GM21723 (cell line): ENCODE measurements around the gene PHOX2B.
"Not testable (repeated sequence)": the region's sequence is repeated elsewhere in the genome, so short reads cannot be mapped to it uniquely, and the experiment has no call there.

Experiments used
- ATAC-seq: cut with Tn5 transposase; IDR thresholded peaks from one replicate; pipeline ENCODE4 v1.9.1; 2021; ENCODE audit warnings: mild to moderate bottlenecking, moderate library complexity; ENCODE audit not compliant: unreplicated experiment

Gene PHOX2B

DNA sequence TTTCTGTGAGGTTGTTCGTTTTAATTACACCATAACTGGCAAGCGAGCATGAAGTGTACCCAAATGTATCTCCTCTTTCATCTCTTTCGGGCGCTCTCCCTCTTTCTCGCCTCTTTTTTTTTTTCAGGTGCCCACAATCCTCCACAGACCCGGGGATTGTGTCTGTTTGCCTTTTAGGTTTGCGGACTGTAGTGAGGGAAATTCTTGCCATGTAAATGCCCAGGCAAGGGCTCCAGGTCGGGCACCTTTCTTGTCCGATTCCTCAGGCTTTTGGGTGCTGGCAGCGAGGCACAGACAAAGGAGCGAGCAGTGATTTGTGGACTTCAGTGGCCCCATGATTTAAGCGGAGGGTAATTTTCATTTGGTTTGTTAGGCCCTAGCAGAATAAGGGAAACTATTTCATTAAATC lies 1.1 kb upstream of the PHOX2B start:
- no peak for ATAC-seq

DNA sequence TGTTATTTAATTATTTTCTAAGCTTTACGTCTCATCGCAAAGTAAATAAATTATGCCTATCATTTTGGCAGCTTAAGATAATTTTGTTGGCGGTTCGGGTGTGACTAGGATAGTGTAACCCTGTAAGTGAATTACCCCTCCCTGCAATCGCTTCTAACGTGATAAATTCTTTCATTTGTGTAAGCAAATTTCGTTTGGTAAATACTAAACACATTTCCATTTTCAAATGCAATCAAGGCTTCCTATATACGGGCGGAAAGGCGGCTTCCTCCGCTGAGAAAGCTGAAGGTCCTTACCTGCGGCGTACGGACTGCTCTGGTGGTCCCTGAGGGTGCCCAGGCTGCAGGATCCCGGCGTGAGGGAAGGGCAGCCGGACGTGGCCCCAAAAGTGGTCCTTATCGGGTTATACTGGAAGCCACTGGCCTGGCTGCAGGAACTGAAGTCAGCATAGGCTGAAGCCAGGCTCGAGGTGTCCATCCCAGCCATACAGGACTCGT lies 403 bp downstream of the PHOX2B start:
- no peak for ATAC-seq

DNA sequence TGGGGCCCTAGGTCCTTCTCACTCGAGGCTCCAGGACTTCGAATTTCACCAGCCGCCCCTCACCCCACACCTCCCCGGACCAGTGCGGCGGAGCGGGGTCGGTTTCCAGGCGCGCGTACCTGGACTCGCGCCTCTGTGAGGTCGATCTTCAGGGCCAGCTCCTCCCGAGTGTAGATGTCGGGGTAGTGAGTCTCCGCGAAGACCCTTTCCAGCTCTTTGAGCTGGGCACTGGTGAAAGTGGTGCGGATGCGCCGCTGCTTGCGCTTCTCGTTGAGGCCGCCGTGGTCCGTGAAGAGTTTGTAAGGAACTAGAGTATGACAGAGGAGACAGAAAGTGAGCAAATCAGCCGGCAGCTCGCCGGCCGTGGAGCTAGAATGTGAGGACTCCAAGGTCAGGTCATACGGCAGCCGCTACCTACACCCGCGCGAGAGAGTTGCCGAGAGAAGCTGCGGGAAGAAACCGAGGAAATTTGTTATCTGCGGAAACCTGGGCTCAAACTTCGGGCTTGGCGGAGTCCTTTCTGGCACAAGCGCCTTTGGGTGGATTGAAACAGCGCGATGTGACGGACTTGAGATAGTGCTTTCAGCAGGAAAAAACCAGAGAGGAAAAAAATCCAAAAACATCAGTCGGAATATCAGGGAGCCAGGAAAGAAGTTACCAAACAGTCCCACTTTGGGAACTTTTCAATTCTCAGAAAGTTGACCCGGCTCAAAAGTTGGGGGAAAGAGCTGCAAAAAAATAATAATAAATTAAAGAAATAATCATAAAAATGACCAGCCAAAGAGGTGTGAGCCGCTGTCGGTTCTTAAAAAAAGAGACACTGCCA lies 1.1 kb downstream of the PHOX2B start:
- no peak for ATAC-seq

DNA sequence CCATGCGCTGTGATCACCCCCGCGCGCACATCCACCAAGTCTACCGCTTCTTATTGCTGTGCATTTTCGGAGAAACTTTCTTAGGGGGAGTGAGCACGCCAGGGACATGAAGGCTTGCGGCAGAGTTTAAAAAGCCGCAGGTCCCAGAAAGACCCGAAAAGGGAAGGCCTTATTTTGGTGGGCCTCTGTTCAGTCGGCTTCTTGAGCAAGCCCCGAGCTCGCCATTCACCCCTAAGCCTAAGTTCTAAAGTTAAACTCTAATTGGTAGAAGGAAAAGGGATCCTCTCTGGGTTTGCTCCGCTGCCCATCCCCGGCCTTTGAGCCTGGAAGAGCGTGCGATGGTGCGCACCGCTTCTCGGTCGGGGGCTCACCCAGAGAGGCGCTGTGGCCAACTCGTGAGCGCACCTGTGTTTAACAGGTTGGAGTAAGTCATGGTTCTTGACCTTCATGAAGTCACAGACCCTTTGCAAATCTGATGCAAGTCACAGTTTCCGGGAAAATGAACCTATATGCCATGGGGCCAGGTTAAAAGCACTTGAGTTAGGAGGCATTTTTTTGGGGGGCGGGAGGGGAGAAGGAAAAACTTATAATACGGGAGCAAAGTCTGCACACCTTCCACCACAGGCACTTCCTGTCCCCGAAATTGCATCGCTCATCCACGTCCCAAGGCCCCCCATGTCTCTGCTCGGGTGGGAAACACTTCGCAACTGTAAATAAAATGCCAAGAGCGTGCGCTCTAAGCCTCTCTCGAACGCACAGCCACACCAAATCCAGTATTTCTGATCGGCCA lies 1.9 kb downstream of the PHOX2B start:
- ATAC-seq, result no peak

DNA sequence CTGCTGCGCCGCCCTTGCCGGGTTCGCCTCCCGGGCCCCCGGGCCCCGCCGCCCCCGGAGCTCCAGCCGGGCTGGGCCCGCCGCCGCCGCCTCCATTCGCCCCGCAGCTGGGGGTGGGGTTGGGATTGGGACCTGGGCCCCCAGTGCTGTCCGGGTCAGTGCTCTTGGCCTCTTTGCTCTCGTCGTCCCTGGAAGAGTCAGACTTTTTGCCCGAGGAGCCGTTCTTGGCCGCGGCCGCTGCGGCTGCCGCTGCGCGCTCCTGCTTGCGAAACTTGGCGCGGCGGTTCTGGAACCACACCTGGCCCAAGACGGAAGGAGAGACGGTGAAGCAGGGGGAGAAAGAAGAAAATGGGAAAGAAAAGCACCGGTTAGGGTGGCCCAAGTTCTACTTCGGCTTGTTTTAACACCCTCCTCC lies 2.5 kb downstream of the PHOX2B start:
- no peak for ATAC-seq

DNA sequence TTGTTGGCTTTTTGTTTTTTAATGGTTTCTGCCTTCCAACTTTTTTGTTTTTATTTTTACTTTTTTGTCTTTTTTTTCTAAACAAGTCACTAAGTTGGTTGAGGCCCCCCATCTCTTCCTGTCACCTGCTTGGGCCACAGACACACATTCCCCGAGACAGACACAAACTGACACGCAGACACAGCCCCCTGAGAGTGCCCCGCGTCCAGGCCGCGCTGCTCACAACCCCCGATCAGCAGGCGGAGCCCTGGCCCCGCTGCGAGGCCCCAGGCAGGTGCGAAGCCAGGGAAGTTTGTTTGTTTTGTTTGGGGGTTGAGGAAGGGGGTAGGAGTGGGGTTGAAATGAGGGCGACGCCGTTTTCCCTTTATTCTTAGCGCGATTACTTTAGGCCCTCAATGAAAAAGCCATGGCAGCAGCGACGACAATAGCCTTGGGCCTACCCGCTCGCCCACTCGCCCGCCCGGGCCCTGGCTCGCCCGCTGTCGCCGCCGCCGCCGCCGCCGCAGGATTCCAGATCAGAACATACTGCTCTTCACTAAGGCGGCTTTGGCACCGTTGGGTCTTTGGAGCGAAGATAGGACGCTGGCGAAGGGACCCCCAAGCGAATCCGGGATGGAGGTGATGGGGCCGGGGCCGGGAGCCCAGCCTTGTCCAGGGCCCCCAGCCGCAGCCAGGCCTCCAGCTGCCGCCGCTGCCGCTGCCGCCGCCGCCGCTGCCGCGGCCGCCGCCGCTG lies 3.1 kb downstream of the PHOX2B start:
- ATAC-seq, result no peak

DNA sequence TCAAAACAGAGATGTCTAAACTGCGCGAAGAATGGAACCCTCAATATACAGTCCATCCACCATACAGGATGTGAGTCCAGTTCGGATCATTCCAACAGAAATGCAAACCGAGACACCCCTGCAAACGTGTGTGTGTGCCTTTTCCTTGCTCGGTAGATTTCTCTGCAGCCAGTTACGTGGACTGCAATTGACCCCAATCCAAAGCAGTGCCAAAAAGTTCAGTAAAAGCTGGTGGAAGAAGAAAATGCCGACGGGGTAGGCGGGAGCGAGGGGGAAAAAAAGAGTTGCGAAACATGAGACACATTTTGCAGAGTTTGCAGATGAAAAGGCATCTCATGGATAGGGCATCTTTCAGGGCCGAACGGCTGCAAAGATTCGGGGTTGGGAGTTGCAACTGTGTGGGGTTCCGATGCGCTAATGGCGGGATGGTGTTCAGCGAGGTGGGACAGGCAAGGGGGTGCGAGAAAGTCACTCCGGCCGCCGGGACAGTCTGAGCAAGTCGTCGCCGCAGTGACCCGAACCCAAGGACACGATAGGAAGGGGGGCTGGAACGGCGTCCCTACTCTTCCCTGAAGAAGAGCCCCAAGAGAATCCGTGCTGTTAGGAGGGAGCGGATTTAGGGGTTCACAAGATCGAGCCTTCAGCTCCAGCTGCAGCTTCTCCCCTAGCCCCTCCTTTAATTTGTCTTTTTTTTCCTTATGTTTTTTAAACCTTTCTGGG lies 3.8 kb downstream of the PHOX2B start:
- ATAC-seq, result no peak

DNA sequence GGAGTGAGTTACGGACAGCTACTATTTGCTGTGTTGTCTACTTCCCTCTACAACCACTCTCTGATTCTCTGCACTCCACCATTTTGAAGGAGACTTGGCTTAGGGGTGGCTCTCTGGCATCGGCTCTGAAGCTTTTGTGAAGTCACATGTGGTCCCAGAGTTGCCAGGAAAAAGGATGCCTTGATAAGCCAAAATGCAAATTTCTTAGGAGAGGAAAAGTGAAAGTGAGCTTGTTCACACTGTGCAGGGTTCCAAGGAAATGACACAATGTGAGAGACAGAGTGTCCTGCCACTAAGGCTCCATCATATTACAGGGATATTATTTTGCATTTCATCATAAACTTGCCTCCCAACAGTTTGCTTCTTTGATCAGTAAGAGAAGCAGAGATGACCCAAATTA lies 7.2 kb downstream of the PHOX2B start:
- ATAC-seq, result no peak

DNA sequence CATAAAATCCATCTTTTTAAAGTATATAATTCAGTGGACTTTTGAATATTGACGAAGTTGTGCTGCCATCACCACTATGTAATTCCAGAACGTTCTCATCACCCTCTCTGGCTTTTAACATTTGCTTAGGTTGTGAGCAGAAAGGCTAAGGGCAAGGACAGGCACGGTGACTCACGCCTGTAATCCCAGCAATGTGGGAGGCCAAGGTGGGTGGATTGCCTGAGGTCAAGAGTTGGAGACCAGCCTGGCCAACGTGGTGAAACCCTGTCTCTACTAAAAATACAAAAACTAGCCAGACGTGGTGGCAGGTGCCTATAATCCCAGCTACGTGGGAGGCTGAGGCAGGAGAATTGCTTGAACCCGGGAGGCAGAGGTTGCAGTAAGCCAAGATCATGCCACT lies 11.0 kb downstream of the PHOX2B start:
- not testable (repeated sequence) for ATAC-seq

DNA sequence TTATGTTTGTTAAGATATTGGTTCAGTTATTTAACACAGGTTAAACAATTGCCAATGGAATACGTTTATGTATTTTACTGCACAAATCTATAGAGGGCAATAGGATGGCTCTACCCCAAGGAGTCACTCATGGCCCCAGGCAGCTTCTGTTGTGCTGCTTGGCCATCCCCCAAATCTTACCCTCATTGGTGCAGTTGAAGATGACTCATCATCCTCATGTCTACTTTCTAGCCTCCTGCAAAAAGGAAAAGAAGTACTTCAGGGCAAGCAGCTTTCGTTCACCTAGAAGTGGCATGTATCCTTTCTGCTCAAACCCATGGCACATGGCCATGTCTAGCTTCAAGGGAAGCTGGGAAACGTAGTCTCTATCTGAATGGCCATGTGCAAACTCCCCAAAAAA lies 14.2 kb downstream of the PHOX2B start:
- no peak for ATAC-seq

DNA sequence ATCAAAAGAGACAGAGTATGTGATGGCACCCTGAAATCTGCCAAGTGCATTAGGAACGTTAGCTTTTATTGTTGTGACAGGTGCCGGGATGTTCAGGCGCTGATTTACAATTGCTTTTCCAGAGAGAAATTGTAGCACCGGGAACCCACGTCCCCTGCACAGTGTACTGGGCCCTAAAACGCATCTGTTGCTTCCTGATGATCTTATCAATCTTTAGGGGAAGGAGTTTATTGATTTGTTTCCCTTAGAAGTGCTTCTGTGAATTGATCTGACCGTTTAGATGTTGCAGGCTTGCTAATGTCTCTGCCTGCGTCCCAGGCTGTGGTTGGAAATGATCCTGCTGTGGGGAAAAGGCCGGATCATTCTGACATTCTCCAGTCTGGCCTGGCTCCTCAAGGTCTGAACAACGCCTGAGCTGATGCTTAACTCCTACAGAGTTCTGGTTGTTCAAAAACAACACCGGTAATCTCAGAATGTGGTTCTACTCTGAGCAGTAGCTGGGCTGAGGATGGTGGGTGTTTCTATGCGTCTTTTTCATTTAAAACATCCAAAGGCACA lies 16.9 kb downstream of the PHOX2B start:
- ATAC-seq, result no peak

DNA sequence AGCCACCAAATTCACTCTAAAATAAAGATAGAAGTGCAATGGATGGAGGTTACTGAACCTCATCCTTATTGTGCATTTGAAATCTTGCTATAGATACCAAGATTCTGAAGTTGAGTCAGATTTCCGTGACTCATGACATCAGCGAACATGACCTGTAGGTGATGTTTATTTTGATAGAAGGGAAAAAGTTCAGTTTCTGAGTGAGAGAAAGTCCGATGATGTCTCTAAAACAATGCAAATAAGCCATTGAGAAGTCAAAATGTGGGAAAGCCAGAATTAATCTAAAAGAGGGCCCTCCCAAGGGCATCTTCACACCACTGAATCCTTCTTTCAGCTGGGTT lies 20.0 kb downstream of the PHOX2B start:
- no peak for ATAC-seq

DNA sequence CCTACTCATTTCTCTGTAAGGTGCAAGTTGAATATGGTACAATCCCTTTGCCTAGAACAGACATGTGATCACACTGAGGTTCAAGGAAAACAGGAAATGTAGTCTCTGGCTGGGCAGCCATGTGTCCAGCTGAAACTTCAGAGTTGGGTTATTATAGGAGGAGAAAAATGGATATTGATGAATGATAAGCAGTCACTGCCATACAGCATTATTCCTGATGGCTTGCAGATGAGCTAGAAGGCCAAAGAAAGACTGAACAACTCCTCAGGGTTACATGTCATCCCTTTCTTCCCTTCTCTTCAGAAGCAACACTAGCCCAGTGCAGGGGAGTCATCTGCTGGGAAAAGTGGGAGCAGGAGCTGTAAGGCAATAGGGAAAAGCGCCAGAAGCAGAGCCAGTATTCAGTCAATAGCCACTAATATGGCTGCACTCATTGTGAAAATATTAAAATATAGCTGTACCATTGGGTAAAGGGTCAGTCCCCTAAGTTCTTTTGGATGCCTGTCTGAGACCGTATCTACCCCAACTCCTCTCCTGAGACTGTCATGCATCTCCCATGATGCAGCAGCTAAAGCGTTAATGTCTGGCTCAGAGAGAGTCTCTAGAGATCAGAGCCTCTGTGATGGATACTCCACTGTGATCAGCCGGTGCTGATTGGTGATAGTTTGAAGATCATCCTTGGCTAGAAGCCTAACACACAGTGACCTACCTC lies 20.5 kb downstream of the PHOX2B start:
- ATAC-seq, result no peak

DNA sequence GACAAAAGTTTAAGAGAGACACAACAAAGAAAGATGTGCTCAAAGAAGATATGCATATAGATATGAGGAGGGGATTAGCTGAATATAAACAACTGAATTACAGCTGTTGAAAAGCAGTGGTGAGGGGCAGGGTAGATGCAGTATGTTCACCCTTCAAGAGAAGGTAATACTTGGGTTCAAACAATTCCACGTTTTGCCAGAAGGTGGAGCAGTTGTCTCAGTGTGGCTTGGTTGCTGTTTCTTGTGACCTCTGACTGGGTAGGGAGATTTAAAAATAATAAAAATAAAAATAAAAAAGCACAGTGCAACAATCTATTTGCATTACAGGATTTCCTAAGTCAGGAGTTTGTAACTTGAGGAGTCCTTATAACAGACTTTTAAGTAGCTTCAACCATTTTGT lies 23.3 kb downstream of the PHOX2B start:
- ATAC-seq, result no peak

DNA sequence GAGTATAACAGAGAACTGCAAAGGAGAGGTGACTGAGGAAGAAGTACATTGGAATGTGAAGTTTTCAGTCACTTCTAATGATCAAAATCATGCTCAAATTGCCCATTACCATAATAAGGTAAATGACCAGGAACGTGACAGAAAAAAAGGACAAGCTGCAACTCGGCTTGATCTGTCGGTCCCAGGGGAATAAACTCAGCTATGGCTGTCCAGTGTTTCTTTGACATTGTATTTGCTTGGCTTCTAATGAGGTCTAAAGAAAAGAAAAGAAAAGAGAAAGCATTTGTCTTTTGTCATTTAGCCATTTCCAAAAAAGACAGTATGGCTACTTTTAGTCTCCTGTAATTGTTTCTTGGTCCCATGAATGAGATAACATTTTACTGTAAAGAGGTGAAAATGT lies 25.2 kb downstream of the PHOX2B start:
- no peak for ATAC-seq

DNA sequence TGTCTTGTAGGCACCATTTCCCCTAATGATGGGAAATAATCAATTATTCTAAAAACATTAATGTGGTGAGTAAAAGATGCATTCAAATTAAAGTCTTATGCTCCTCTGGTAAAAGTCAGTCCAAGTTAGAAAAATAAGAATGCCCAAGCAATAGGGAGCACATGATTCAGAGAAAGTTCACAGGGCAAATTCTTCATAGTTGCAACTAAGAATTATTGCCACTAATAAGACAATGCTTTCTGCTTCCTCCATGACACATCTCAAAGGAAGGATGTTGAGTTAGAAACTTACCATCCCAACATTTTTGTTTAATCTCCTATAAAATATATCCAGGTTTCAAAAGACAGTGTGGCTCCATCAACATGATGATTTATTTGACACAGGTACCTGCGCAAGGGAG lies 26.3 kb downstream of the PHOX2B start:
- no peak for ATAC-seq

DNA sequence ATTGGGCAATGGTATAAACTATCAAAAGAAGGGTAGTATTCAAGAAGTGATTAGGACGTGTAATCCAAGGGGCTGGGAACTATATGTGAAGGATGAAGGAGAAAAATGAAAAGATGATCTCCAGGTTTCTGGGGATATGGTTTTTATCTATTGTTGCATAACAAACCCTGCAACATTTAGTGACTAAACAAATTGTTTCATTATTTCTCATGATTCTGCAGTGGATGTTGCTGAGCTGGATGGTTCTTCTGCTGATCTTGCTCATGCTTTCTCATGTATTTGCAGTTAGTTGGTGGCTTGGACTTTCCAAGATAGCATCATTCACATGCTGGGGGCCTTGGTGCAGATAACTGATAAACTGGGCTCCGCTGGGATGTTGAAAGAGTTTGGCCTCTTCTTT lies 29.1 kb downstream of the PHOX2B start:
- no peak for ATAC-seq

DNA sequence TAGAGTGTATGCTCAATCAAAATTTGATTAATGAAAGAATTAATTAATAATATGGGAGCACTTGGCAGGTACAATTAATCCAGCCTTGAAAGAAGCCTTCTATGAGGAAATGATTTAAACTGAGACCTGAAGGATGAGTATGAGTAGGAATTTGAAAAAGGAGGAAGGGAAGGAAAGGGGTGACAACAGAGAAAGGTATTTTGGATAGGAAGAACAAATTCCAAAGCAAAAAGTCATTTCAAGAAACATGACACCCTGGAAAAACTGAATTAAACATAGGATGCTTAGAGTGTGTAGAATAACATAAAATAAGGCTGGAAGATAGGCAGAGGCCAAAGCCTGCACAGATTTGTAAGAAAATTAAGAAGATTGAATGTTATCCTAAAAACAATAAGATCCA lies 29.6 kb downstream of the PHOX2B start:
- ATAC-seq, result no peak

DNA sequence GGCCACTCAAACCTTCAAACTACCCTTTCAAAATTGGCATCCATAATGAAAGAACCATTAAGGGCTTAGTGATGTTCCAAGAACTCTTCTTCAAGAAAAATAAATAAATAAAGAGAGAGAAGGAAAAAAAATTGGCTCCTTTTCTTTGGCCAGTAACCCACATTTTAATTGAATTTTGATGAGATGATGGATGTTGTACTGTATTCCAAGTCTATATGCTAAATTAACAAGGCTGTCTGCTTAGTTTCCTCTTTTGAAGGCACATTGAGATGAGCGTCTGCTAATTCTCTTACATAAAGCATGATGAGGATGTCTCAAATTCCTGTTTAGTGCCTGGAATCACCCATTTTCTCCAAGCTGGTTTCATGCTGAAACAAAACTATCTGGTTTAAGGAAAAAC lies 33.4 kb downstream of the PHOX2B start:
- ATAC-seq, result no peak
